Keratinocyte (primary cell): Measurements from ENCODE around the gene TBC1D8. TPM values are rescaled to one million over a fixed set of nuclear protein-coding genes. Genes with fewer than 3 reads are reported as not detected.
A peak's percentile ranks its signal among the peaks of the same experiment; 100 is the strongest.

Experiments used
- DNase-seq: peaks from one replicate; pipeline ENCODE4 v3.0.0-alpha.2; 2011; ENCODE audit warnings: low read depth, missing footprints, low spot score
- FAIRE-seq: peaks from 2 replicates; lab custom pipeline; 2011; peaks lifted over from hg19 to GRCh38; lab: Jason Lieb, UNC
- H2AFZ ChIP-seq: 2 replicates; pipeline ENCODE4 v1.6.0; 2012; ENCODE audit warnings: low read length, control low read depth, inconsistent platforms; ENCODE audit not compliant: control insufficient read depth
- H3K27ac ChIP-seq: 2 replicates; pipeline ENCODE4 v1.5.1; 2011; ENCODE audit warnings: low read length; ENCODE audit not compliant: control insufficient read depth, insufficient read depth
- H3K27me3 ChIP-seq: 3 replicates; pipeline ENCODE4 v1.6.0; 2011; ENCODE audit warnings: low read length; ENCODE audit not compliant: control insufficient read depth, insufficient read depth; ENCODE audit errors: extremely low read depth
- H3K36me3 ChIP-seq, 2 experiments: 2 replicates in 1 of 2; 3 replicates in 1 of 2; pipeline ENCODE4 v1.5.1; 2011; ENCODE audit warnings: low read length in 2 of 2, mild to moderate bottlenecking in 1 of 2; ENCODE audit not compliant: control insufficient read depth in 2 of 2, insufficient read depth in 2 of 2; ENCODE audit errors: extremely low read depth in 1 of 2
- H3K4me1 ChIP-seq: 3 replicates; pipeline ENCODE4 v1.5.1; 2011; ENCODE audit warnings: low read length; ENCODE audit not compliant: control insufficient read depth, insufficient read depth; ENCODE audit errors: extremely low read depth
- H3K4me2 ChIP-seq: 3 replicates; pipeline ENCODE4 v1.6.0; 2011; ENCODE audit warnings: low read depth, low read length; ENCODE audit not compliant: control insufficient read depth, insufficient read depth; ENCODE audit errors: extremely low read depth
- H3K4me3 ChIP-seq, 3 experiments: fragments of 200-600 bp in 1 of 3; sonication (generic) in 1 of 3; 2 replicates in 2 of 3; 3 replicates in 1 of 3; pipeline ENCODE4 v1.5.1; 2011 to 2016; ENCODE audit warnings: low read length in 3 of 3, mild to moderate bottlenecking in 3 of 3, control low read depth in 2 of 3, inconsistent platforms in 1 of 3, low read depth in 1 of 3, mixed read lengths in 1 of 3, mixed run types in 1 of 3, moderate library complexity in 1 of 3; ENCODE audit not compliant: control insufficient read depth in 2 of 3, insufficient read depth in 2 of 3; ENCODE audit errors: extremely low read depth in 1 of 3
- H3K79me2 ChIP-seq: 2 replicates; pipeline ENCODE4 v1.6.0; 2012; ENCODE audit warnings: low read length; ENCODE audit not compliant: control insufficient read depth, insufficient read depth
- H3K9ac ChIP-seq: 3 replicates; pipeline ENCODE4 v1.6.0; 2011; ENCODE audit warnings: low read length; ENCODE audit not compliant: control insufficient read depth, insufficient read depth; ENCODE audit errors: extremely low read depth
- H3K9me1 ChIP-seq: 3 replicates; pipeline ENCODE4 v1.6.0; 2011; ENCODE audit warnings: low read length; ENCODE audit not compliant: control insufficient read depth, insufficient read depth; ENCODE audit errors: extremely low read depth
- H3K9me3 ChIP-seq: 2 replicates; pipeline ENCODE4 v1.5.1; 2012; ENCODE audit warnings: low read depth, low read length; ENCODE audit not compliant: control insufficient read depth
- H4K20me1 ChIP-seq: 3 replicates; pipeline ENCODE4 v1.6.0; 2011; ENCODE audit warnings: low read length; ENCODE audit not compliant: control insufficient read depth, insufficient read depth; ENCODE audit errors: extremely low read depth
- EZH2 ChIP-seq: IDR thresholded peaks from one replicate; pipeline ENCODE4 v1.6.1; 2012; ENCODE audit warnings: inconsistent platforms, mild to moderate bottlenecking, low read length, moderate library complexity
- dilution Hi-C: fragments of 300-500 bp; cut with MboI; formaldehyde crosslinking; loops from one replicate; pipeline ENCODE4 v1.7.0; 2020; ENCODE audit warnings: low sequenced_read_pairs; ENCODE audit not compliant: extremely low pct_ligation_motif_present
- polyA plus RNA-seq, 5 experiments: library from polyadenylated mRNA; depleted of rRNA in 3 of 5; stranded (reverse) in 3 of 5; stranded (forward) in 1 of 5; unstranded in 1 of 5; fragments of >200 nt; gene quantifications; 1 replicate in 1 of 5; 2 replicates in 3 of 5; 3 replicates in 1 of 5; pipeline versions ENCODE4 v1.2.1 to v1.2.3, GENCODE V29; 2011 to 2012; ENCODE audit warnings: missing spikeins in 2 of 5, low read depth in 1 of 5, low replicate concordance in 1 of 5
- TF ChIP-seq, protein P1 (sequence below), 3 experiments: IDR thresholded peaks in 1 of 3; conservative IDR thresholded peaks in 1 of 3; optimal IDR thresholded peaks in 1 of 3; 2 replicates in 2 of 3; 3 replicates in 1 of 3; pipeline versions ENCODE3 to v1.5.1; 2011; ENCODE audit warnings: low read length in 3 of 3, mild to moderate bottlenecking in 3 of 3, moderate library complexity in 2 of 3, control low read depth in 1 of 3, inconsistent platforms in 1 of 3; ENCODE audit not compliant: insufficient read depth in 2 of 3; ENCODE audit errors: extremely low read depth in 1 of 3

The TBC1D8 gene
- polyA plus RNA-seq, 1 donor (not counting 4 experiments of a cell fraction or from before 2014, with no cell fraction given) = 13.8 TPM

DNA sequence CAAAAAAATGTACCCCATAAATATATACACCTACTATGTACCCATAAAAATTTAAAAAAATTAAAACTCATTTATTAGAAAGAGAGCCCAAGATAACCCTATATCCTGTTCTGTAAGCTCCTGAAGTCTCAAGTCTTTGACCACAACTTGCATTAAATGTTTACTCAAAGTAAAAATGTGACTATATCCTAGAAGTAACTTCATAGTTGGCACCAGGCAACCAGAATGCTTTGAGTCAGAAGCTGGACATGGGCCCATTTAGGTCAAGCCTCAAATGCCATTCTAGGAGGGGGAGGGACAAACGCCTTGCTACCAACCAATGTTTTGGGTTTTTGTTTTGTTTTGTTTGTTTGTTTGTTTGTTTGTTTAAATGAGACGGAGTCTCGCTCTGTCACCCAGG lies 9.3 kb upstream of the TBC1D8 start:
- no peaks in the 10 kb centered on the region for H3K9me3 ChIP-seq
- H3K4me2 ChIP-seq = no peak overlapping the region
- H3K27ac ChIP-seq = no peak overlapping the region
- no peak overlapping the region for H3K9ac ChIP-seq
- no peak for DNase-seq
- H3K9me1 ChIP-seq = no peaks in the 10 kb centered on the region
- no peaks in the 10 kb centered on the region for H3K79me2 ChIP-seq
- no peaks in the 10 kb centered on the region for H3K27me3 ChIP-seq
- H3K4me3 ChIP-seq = no peak overlapping the region
- no peak for TF ChIP-seq EZH2
- TF ChIP-seq, protein P1, sequence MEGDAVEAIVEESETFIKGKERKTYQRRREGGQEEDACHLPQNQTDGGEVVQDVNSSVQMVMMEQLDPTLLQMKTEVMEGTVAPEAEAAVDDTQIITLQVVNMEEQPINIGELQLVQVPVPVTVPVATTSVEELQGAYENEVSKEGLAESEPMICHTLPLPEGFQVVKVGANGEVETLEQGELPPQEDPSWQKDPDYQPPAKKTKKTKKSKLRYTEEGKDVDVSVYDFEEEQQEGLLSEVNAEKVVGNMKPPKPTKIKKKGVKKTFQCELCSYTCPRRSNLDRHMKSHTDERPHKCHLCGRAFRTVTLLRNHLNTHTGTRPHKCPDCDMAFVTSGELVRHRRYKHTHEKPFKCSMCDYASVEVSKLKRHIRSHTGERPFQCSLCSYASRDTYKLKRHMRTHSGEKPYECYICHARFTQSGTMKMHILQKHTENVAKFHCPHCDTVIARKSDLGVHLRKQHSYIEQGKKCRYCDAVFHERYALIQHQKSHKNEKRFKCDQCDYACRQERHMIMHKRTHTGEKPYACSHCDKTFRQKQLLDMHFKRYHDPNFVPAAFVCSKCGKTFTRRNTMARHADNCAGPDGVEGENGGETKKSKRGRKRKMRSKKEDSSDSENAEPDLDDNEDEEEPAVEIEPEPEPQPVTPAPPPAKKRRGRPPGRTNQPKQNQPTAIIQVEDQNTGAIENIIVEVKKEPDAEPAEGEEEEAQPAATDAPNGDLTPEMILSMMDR (optimal IDR thresholded peaks at IDR 0.05 in 1 of 3, IDR thresholded peaks at IDR 0.05 in 1 of 3, conservative IDR thresholded peaks at IDR 0.05 in 1 of 3; ENCODE audit: extremely low read depth in 1 of 3, insufficient read depth in 2 of 3, low read length in 3 of 3) = no peak
- peaks cover 12% of the 10 kb centered on the region for H3K4me1 ChIP-seq
- dilution Hi-C loops = no loop called here
- H3K36me3 ChIP-seq = no peaks in the 10 kb centered on the region
- no peak overlapping the region for H2AFZ ChIP-seq
- no peaks in the 10 kb centered on the region for H4K20me1 ChIP-seq
- FAIRE-seq = no peak

DNA sequence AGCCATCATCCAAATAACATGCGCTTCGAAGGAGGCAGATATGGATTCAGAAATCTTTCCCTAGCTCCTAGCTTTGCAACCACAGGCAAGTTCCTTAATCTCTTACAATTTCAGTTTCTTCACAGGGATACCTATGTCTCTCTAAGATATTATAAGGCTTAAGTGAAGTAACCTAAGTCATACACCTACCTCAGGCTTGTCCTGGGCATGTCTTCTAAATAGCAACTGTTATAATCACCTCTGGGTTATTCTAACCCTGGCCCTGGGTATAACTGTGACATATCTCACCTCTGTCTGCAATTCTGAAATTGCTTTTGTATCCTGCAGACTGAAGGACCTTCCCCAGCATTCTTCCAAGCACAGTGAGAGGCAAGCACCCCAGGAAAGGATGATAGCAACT lies 8.3 kb upstream of the TBC1D8 start:
- Histone ChIP-seq H4K20me1 (no peaks in the 10 kb centered on the region), H3K4me2 (no peak overlapping the region), H3K27ac (no peak overlapping the region), H3K9me1 (no peaks in the 10 kb centered on the region), H2AFZ (peak overlapping the region; percentile 35), H3K9ac (no peak overlapping the region), H3K4me3 (no peak overlapping the region), H3K4me1 (peaks cover 12% of the 10 kb centered on the region), H3K9me3 (no peaks in the 10 kb centered on the region), H3K36me3 (no peaks in the 10 kb centered on the region), H3K79me2 (no peaks in the 10 kb centered on the region), H3K27me3 (no peaks in the 10 kb centered on the region)
- DNase-seq (no peak), FAIRE-seq (no peak)
- TF ChIP-seq EZH2 = no peak
- TF ChIP-seq, protein P1 (optimal IDR thresholded peaks at IDR 0.05 in 1 of 3, IDR thresholded peaks at IDR 0.05 in 1 of 3, conservative IDR thresholded peaks at IDR 0.05 in 1 of 3; ENCODE audit: extremely low read depth in 1 of 3, insufficient read depth in 2 of 3, low read length in 3 of 3) = no peak
- dilution Hi-C loops = no loop called here
